ENCODE measurements around the gene CCDC50.

CCDC50 gene

DNA sequence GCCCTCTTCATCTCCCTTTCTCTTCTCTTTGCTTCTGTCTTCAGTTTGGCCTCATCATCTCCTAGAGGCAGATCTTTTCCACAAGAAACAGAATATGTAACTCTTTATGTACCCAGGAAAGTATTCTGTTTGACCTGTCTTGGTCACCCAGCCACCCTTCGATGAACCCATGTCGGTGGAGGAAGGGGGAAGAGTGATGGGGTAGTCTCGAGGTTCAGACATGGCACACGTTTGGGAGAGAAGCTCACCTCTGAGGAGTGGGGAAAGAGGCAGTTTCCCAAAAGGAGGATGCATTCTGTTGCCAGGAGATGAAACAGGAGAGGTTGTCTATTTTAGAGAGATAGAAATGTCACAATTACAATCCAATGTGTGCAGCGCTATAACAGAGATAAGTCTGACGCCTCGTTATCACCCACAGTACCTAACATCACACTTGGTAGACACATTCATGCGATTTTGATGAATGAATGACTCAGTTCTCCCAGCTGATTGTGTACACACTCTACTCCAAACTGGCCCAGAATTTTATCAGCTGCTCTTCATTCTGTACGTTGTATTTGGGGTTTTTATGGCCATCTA lies 722 bp upstream of the CCDC50 start:
- H3K9ac ChIP-seq: peak overlapping the region; percentile 97
- TF ChIP-seq, protein P1, sequence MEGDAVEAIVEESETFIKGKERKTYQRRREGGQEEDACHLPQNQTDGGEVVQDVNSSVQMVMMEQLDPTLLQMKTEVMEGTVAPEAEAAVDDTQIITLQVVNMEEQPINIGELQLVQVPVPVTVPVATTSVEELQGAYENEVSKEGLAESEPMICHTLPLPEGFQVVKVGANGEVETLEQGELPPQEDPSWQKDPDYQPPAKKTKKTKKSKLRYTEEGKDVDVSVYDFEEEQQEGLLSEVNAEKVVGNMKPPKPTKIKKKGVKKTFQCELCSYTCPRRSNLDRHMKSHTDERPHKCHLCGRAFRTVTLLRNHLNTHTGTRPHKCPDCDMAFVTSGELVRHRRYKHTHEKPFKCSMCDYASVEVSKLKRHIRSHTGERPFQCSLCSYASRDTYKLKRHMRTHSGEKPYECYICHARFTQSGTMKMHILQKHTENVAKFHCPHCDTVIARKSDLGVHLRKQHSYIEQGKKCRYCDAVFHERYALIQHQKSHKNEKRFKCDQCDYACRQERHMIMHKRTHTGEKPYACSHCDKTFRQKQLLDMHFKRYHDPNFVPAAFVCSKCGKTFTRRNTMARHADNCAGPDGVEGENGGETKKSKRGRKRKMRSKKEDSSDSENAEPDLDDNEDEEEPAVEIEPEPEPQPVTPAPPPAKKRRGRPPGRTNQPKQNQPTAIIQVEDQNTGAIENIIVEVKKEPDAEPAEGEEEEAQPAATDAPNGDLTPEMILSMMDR (conservative IDR thresholded peaks at IDR 0.05; ENCODE audit: low read depth, low read length): no peak
- H3K27ac ChIP-seq: peak overlapping the region; percentile 87
- peak overlapping the region; percentile 80 for H3K4me2 ChIP-seq
- peaks cover 43% of the 10 kb centered on the region for H3K79me2 ChIP-seq (ENCODE audit: insufficient read depth, low read depth)
- 0 out of 2 replicates have a peak, but pooled peaks cover 5% of the 10 kb centered on the region for H4K20me1 ChIP-seq (ENCODE audit: insufficient read depth)
- H3K4me1 ChIP-seq (ENCODE audit: low read depth, poor library complexity, severe bottlenecking): peaks cover 44% of the 10 kb centered on the region
- H3K36me3 ChIP-seq (ENCODE audit: insufficient read depth): no peaks in the 10 kb centered on the region
- H3K4me3 ChIP-seq (IDR thresholded peaks at IDR 0.05; ENCODE audit: insufficient read depth, low read depth, low read length): no peak overlapping the region
- peak overlapping the region; percentile 92 for H2AFZ ChIP-seq (ENCODE audit: low read depth)
- no peaks in the 10 kb centered on the region for H3K27me3 ChIP-seq (ENCODE audit: insufficient read depth, low read depth)

DNA sequence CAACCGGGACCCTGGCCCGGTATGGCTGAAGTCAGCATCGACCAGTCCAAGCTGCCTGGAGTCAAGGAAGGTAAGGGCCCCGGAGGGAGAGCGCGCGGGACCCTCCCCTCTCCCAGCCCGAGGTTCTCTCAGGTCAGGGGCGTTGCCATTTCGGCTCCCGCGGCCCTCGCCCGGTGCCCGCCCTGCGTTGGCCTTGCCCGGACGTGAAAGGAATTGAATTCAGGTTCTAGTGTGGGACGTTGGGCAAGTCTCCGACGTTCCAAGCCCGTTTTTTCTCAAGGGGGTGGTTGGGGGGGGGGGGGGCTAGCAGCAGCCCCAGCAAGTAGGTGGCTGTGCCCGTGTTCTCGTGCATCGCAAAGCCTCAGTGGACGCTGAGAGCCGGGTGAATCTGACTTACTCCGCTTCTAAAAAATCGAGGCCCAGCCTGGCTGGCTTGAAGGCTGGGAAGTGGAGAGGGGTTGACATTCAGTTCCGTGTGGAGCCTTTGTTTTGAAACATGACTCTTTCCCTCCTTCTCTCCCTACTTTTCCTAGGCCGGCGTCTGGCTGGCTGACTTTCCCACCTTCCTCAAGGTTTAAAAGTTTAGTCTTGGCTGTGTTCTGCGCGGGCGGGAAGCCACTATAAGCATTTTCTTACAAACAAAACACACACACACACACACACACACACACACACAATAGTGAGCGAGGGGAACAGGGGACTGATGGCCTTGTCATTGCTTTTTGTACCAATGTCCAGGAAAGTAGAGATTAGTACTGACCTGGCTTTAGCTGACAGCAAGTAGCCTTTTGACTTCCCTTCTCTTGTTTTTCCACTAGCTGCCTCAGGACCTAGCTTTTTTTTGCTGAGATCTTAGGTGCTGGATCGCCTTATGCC lies 698 bp downstream of the CCDC50 start, which contains the start of gene UTS2B:
UTS2B (minus strand) TSS at position 873 of the 876 bp plus-strand sequence. CDS start 48,337 bp downstream, outside the sequence.
- peaks cover 57% of the 10 kb centered on the region for H3K79me2 ChIP-seq (ENCODE audit: insufficient read depth, low read depth)
- H4K20me1 ChIP-seq (ENCODE audit: insufficient read depth): peaks cover 5% of the 10 kb centered on the region; the same call in 1 of the 2 replicates
- peak within 1 kb of the TSS; percentile 87 for H3K27ac ChIP-seq
- peak within 1 kb of the TSS; percentile 92 for H2AFZ ChIP-seq (ENCODE audit: low read depth)
- peak within 1 kb of the TSS; percentile 97 for H3K9ac ChIP-seq
- H3K4me2 ChIP-seq: peak within 1 kb of the TSS; percentile 80
- TF ChIP-seq, protein P1 (conservative IDR thresholded peaks at IDR 0.05; ENCODE audit: low read depth, low read length): no peak
- no peaks in the 10 kb centered on the region for H3K27me3 ChIP-seq (ENCODE audit: insufficient read depth, low read depth)
- H3K4me3 ChIP-seq (IDR thresholded peaks at IDR 0.05; ENCODE audit: insufficient read depth, low read depth, low read length): no peak within 1 kb of the TSS
- H3K36me3 ChIP-seq (ENCODE audit: insufficient read depth): no peaks in the 10 kb centered on the region
- peaks cover 53% of the 10 kb centered on the region for H3K4me1 ChIP-seq (ENCODE audit: low read depth, poor library complexity, severe bottlenecking)

DNA sequence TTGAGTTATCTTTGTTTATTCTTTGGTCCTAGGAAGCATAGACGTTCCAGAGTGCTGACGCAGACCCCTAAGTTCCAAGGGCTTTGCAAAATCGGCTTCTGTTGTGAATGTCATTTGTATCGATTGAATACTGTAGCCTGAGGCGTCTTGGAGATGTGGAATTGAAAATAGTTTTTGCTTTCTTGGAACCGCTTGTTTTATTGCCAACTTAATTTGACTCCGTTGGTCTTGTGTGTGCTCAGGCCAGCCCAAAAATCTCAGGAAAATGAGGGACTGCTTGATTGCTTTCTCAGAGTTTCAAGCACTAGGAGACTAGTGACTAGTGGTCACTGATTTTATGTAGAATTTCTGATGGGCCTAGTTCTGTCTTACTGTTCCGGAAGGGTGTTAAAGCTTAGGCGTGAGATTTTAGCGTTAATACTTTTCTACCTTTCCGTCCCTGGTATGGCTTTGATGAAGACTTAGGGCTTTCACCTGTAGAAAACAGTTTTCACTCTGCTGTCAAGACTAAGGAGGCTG lies 1.4 kb downstream of the CCDC50 start:
- Histone ChIP-seq H3K4me1 (ENCODE audit: low read depth, poor library complexity, severe bottlenecking) (peaks cover 53% of the 10 kb centered on the region), H3K4me2 (peak overlapping the region; percentile 80), H3K27ac (peak overlapping the region; percentile 87), H3K79me2 (ENCODE audit: insufficient read depth, low read depth) (peaks cover 64% of the 10 kb centered on the region), H2AFZ (ENCODE audit: low read depth) (no peak overlapping the region), H3K4me3 (IDR thresholded peaks at IDR 0.05; ENCODE audit: insufficient read depth, low read depth, low read length) (no peak overlapping the region), H3K27me3 (ENCODE audit: insufficient read depth, low read depth) (no peaks in the 10 kb centered on the region), H3K9ac (peak overlapping the region; percentile 97), H4K20me1 (ENCODE audit: insufficient read depth) (peaks cover 5% of the 10 kb centered on the region; the same call in 1 of the 2 replicates), H3K36me3 (ENCODE audit: insufficient read depth) (no peaks in the 10 kb centered on the region)
- TF ChIP-seq, protein P1 (conservative IDR thresholded peaks at IDR 0.05; ENCODE audit: low read depth, low read length): no peak

DNA sequence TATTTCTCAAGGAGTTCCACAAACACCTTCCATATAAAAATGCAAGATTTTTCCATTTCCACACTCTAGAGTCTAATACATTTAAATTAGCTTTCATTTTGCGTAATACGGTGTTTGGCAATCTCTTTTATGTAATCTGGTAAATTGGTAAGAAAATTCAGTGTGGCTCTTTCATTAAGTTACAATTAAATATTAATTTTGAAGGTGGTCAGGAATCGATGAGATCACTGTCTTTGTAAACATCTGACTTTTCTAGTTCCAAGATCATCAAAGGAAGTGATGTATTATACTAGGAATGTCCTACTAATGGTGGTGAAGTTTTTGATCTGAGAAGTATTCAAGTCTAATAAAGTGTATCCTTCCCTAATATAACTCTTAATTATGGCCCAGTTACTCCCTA lies 2.2 kb downstream of the CCDC50 start:
- Histone ChIP-seq H2AFZ (ENCODE audit: low read depth) (no peak overlapping the region), H4K20me1 (ENCODE audit: insufficient read depth) (peaks cover 5% of the 10 kb centered on the region; the same call in 1 of the 2 replicates), H3K4me3 (IDR thresholded peaks at IDR 0.05; ENCODE audit: insufficient read depth, low read depth, low read length) (no peak overlapping the region), H3K4me1 (ENCODE audit: low read depth, poor library complexity, severe bottlenecking) (peaks cover 53% of the 10 kb centered on the region), H3K4me2 (peak overlapping the region; percentile 80), H3K79me2 (ENCODE audit: insufficient read depth, low read depth) (peaks cover 72% of the 10 kb centered on the region), H3K36me3 (ENCODE audit: insufficient read depth) (no peaks in the 10 kb centered on the region), H3K9ac (no peak overlapping the region), H3K27me3 (ENCODE audit: insufficient read depth, low read depth) (no peaks in the 10 kb centered on the region), H3K27ac (no peak overlapping the region)
- TF ChIP-seq, protein P1 (conservative IDR thresholded peaks at IDR 0.05; ENCODE audit: low read depth, low read length): no peak
